Dedifferentiated amniotic fluid mesenchymal stem cell (primary cell): ENCODE data around the gene TMEM185A.
"Not testable (repeated sequence)": the region's sequence is repeated elsewhere in the genome, so short reads cannot be mapped to it uniquely, and the experiment has no call there.

Experiments used
- DNase-seq: peaks from one replicate; pipeline ENCODE4 v3.0.0-alpha.2; 2016; ENCODE audit errors: extremely low spot score

Gene TMEM185A

DNA sequence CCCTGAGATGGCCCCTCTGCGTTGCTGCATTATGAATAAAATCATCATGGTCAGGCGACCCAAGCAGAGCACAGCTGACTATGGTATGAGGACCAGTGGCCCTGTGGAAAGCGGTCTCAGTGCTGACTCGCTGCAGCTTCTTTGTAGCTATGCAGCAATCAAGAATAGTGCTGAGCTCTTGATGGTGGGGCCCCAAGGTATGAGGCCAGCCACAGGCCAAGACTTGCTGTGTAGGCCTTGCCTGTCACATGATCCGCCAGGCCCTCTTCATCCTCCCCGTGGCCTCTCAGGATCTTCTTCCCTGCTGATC lies 79.7 kb downstream of the TMEM185A start:
- DNase-seq: not testable (repeated sequence)

DNA sequence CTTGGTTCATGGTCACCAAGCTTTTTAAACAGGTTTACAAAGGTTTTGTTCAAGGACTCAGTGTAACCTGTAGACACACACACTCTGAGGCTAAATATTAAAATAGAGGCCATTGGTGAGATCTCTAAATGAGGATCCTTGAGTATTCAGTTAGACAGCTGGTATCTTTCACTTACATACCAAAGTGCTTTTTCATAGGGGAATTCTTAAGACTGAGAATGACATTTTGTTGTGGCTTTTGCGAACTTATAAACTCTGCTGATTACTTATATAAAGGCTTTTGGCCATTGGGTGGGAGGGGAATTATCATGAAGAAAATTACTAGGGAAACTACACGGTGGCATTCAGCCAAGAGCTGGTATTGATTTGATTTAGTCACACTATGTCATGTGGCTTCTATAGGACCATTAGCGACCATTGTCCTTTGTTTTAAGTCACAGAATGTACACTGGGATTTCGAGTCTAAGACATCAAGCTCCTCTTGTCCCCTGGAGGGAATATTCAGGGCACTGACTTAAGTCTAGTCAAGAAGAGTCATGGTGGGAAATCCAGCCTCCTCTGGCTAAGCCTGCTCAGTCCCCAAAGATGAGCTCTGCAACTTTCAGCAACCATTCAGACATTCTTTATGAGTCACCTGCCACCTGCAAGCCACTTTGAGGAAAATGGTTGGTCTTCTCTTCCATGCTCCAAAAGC lies 80.2 kb downstream of the TMEM185A start:
- DNase-seq: not testable (repeated sequence)

DNA sequence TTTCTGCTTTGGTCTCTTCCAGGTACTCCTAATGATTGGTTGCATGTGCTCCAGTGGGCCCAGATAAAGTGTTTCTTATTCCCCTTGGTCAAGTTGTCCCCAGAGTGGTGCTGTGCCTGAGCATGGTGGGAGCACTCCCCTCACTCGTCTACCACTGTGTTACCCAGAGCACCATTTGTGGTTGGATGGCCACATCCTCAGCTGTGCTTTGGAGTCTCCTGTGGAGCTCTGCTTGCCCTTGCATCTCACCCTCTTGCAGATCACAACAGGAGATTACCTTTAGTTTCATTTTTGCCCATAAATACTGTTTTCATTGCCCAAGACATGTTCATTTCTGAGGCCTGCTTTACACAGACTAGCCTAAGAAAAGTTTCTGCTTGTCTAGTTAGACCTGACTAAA lies 81.1 kb downstream of the TMEM185A start:
- not testable (repeated sequence) for DNase-seq

DNA sequence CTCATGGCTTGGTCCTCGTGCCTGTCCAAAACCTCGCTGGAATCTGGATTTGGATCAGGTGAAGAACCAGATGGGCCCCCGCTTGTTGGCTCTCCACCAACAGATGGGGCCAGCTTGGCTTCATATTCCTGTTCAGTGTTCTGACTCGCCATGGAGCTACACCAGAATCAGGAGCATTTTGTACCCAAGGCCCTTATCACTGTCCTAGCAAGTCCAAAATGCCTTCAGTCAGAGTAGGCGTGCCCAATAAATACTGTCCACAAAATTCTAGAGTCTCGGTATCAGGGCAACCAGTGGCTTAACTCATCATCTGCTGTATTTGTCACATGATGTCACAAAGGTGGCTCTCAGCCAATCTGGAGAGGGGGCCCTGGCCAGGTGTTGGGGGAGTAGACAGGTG lies 81.9 kb downstream of the TMEM185A start, which contains the start of gene HSFX3:
Gene HSFX3 (minus strand): TSS at position 224 of the 400 bp plus-strand sequence. CDS start 72 bp downstream, at position 152.
- not testable (repeated sequence) for DNase-seq

DNA sequence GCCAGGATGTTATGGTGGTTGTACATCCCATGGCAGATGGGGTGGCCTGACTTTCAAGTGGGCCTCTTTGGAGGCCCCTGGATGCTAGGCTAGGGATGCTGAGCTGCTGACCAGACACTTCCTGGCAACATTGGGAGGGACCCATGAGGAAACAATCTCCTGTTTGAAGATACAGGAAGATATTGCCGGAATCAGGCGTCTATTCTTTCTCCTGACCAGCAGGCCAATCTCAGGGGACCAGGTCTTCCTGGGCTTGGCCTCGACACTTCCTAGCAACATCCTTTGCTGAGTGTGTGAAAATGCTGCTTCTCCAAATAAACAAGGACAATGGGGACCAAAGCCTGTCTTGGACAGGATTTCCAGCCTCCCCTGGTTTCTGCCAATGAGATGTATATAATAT lies 83.8 kb downstream of the TMEM185A start:
- not testable (repeated sequence) for DNase-seq

DNA sequence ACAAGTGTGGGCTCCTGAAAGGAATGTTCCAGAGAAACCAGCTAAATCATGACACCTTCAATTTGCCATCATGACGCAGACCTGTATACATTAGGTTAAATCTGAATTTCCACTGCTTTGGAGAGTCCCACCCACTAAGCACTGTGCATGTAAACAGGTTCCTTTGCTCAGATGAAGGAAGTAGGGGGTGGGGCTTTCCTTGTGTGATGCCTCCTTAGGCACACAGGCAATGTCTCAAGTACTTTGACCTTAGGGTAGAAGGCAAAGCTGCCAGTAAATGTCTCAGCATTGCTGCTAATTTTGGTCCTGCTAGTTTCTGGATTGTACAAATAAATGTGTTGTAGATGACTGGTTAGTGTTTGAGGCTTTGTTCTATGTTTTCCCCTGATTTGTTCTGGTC lies 84.6 kb downstream of the TMEM185A start:
- DNase-seq: not testable (repeated sequence)
